Measurements from ENCODE around the gene PNKD.

Gene PNKD

GRCh38 chr2:218245214-218245613, 25.1 kb upstream of the PNKD start:
- Histone ChIP-seq H3K9me3 (ENCODE audit: insufficient read depth, low read depth, low read length) (no peaks in the 10 kb centered on the region), H3K4me1 (ENCODE audit: control insufficient read depth in 1 of 2, insufficient read depth in 2 of 2, low read length in 2 of 2) (no peaks in the 10 kb centered on the region)

DNA sequence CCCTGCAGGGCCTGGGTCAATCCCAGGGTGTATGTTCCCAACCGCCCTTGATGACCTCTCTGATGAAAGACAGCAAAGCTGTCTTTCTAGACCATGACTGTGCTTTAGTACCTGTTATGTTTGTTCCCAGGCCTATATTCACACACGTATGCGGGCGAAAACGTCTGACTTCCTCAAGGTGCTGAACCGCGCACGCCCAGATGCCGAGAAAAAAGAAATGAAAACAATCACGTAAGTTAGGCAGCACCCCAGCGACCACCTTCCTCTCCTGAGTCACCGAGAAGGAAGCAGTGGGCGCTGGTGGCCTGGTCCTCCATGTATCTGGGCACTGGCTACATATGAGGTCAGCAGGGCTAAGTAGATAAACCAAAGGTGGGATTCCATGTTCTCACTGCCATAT, 20.6 kb upstream of the PNKD start:
- Histone ChIP-seq H3K4ac (ENCODE audit: low read depth, low read length) (no peak overlapping the region), H3K23ac (ENCODE audit: low read length) (no peak overlapping the region), H3K4me2 (ENCODE audit: low read length) (no peak overlapping the region), H3K9ac (ENCODE audit: low read length) (no peak overlapping the region), H3K9me3 (ENCODE audit: insufficient read depth, low read depth, low read length) (no peaks in the 10 kb centered on the region), H3K18ac (ENCODE audit: low read length) (no peak overlapping the region), H4K91ac (ENCODE audit: low read depth, low read length) (no peak overlapping the region), H4K12ac (ENCODE audit: low read depth, low read length) (no peak overlapping the region), H3K4me1 (ENCODE audit: control insufficient read depth in 1 of 2, insufficient read depth in 2 of 2, low read length in 2 of 2) (no peaks in the 10 kb centered on the region), H3K14ac (ENCODE audit: low read length) (no peak overlapping the region), H3K27ac (ENCODE audit: low read depth, low read length) (no peak overlapping the region), H3K36me3 (ENCODE audit: control insufficient read depth in 1 of 2, insufficient read depth in 2 of 2, low read length in 2 of 2) (peaks cover 80 to 94% of the 10 kb centered on the region in 2 experiments), H2BK120ac (ENCODE audit: insufficient read depth, low read length, poor library complexity) (no peak overlapping the region), H3K79me2 (ENCODE audit: control insufficient read depth, insufficient read depth, low read length, poor library complexity) (no peaks in the 10 kb centered on the region), H3K79me1 (ENCODE audit: low read length) (no peaks in the 10 kb centered on the region), H2AFZ (ENCODE audit: insufficient read depth, low read length, poor library complexity) (no peak overlapping the region), H2BK12ac (ENCODE audit: low read length) (no peak overlapping the region), H2BK5ac (ENCODE audit: low read depth, low read length, poor library complexity) (no peak overlapping the region), H4K8ac (ENCODE audit: low read depth, low read length) (no peak overlapping the region), H3K27me3 (ENCODE audit: insufficient read depth, low read length) (no peaks in the 10 kb centered on the region), H3K4me3 (ENCODE audit: low read depth, low read length) (no peak overlapping the region), H2AK5ac (ENCODE audit: low read length) (no peak overlapping the region)
- no peak for DNase-seq
- WGBS (ENCODE audit: extremely low coverage, insufficient coverage, insufficient read length): no CpG with 5 or more reads among the region's 13 CpGs

More at GRCh38 chr2:218245214-218245613, 25.1 kb upstream of the PNKD start:
- Histone ChIP-seq H2AK5ac (ENCODE audit: low read length) (no peak overlapping the region), H4K12ac (ENCODE audit: low read depth, low read length) (no peak overlapping the region), H3K4me2 (ENCODE audit: low read length) (no peak overlapping the region), H3K79me1 (ENCODE audit: low read length) (no peaks in the 10 kb centered on the region), H4K91ac (ENCODE audit: low read depth, low read length) (no peak overlapping the region), H2AFZ (ENCODE audit: insufficient read depth, low read length, poor library complexity) (no peak overlapping the region), H4K8ac (ENCODE audit: low read depth, low read length) (no peak overlapping the region), H3K4me3 (ENCODE audit: low read depth, low read length) (no peak overlapping the region), H3K27me3 (ENCODE audit: insufficient read depth, low read length) (no peaks in the 10 kb centered on the region), H3K18ac (ENCODE audit: low read length) (no peak overlapping the region), H3K14ac (ENCODE audit: low read length) (no peak overlapping the region), H3K23ac (ENCODE audit: low read length) (no peak overlapping the region), H3K27ac (ENCODE audit: low read depth, low read length) (no peak overlapping the region), H3K79me2 (ENCODE audit: control insufficient read depth, insufficient read depth, low read length, poor library complexity) (no peaks in the 10 kb centered on the region), H3K9ac (ENCODE audit: low read length) (no peak overlapping the region), H2BK12ac (ENCODE audit: low read length) (no peak overlapping the region), H3K4ac (ENCODE audit: low read depth, low read length) (no peak overlapping the region), H2BK5ac (ENCODE audit: low read depth, low read length, poor library complexity) (no peak overlapping the region), H3K36me3 (ENCODE audit: control insufficient read depth in 1 of 2, insufficient read depth in 2 of 2, low read length in 2 of 2) (peaks cover 51 to 75% of the 10 kb centered on the region in 2 experiments), H2BK120ac (ENCODE audit: insufficient read depth, low read length, poor library complexity) (no peak overlapping the region)
- WGBS (ENCODE audit: extremely low coverage, insufficient coverage, insufficient read length): no CpG with 5 or more reads among the region's 5 CpGs
- no peak for DNase-seq

DNA sequence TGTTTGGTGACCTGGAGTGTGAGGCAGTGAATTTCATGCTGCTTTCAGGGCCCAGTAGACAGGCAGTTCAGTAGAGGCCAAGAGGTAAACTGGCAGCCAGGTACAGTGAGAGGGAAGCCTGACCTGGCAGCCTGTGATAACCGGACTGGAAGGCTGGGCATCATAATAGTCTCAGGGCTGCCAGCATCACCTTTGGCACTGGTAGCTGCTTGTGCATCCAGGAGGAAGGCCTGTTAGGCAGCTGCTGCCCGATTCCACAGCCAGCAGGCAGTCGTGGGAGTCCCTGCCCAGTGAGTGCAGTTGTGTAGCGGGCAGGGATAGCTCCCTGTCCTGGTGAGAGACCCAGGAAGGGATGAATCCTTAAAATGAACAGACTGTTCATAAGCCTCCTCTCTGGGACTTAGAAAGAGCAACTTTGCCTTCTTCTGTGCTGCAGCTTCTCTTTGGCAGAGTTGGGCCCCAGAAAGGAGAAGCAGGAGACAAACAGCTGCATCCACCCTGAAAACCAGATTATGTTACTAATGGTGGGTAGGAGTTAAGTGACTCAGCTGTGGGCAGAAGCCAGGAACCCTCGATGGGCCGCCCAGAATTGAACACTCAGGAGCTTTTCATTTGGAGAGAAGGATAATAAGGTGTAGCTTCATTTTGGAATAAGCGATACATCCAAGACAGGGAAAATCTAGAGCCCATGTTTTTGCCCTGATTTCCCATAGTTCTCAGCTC, 17.6 kb upstream of the PNKD start:
- Histone ChIP-seq H3K4me2 (ENCODE audit: low read length) (no peak overlapping the region), H3K18ac (ENCODE audit: low read length) (no peak overlapping the region), H2AFZ (ENCODE audit: insufficient read depth, low read length, poor library complexity) (no peak overlapping the region), H3K27me3 (ENCODE audit: insufficient read depth, low read length) (no peaks in the 10 kb centered on the region), H3K14ac (ENCODE audit: low read length) (no peak overlapping the region), H3K9ac (ENCODE audit: low read length) (no peak overlapping the region), H2AK5ac (ENCODE audit: low read length) (no peak overlapping the region), H4K12ac (ENCODE audit: low read depth, low read length) (no peak overlapping the region), H3K27ac (ENCODE audit: low read depth, low read length) (no peak overlapping the region), H3K4me1 (ENCODE audit: control insufficient read depth in 1 of 2, insufficient read depth in 2 of 2, low read length in 2 of 2) (peaks cover 2 to 4% of the 10 kb centered on the region in 2 experiments), H3K36me3 (ENCODE audit: control insufficient read depth in 1 of 2, insufficient read depth in 2 of 2, low read length in 2 of 2) (peaks cover 69 to 83% of the 10 kb centered on the region in 2 experiments), H3K4me3 (ENCODE audit: low read depth, low read length) (no peak overlapping the region), H3K79me2 (ENCODE audit: control insufficient read depth, insufficient read depth, low read length, poor library complexity) (no peaks in the 10 kb centered on the region), H4K8ac (ENCODE audit: low read depth, low read length) (no peak overlapping the region), H3K4ac (ENCODE audit: low read depth, low read length) (no peak overlapping the region), H2BK5ac (ENCODE audit: low read depth, low read length, poor library complexity) (no peak overlapping the region), H3K9me3 (ENCODE audit: insufficient read depth, low read depth, low read length) (no peaks in the 10 kb centered on the region), H2BK12ac (ENCODE audit: low read length) (no peak overlapping the region), H3K79me1 (ENCODE audit: low read length) (no peaks in the 10 kb centered on the region), H3K23ac (ENCODE audit: low read length) (no peak overlapping the region), H4K91ac (ENCODE audit: low read depth, low read length) (no peak overlapping the region), H2BK120ac (ENCODE audit: insufficient read depth, low read length, poor library complexity) (no peak overlapping the region)
- DNase-seq: no peak
- no CpG with 5 or more reads among the region's 7 CpGs for WGBS (ENCODE audit: extremely low coverage, insufficient coverage, insufficient read length)

GRCh38 chr2:218253232-218253625, 17.1 kb upstream of the PNKD start:
- no peaks in the 10 kb centered on the region for H3K27me3 ChIP-seq (ENCODE audit: insufficient read depth, low read length)
- no peaks in the 10 kb centered on the region for H3K79me2 ChIP-seq (ENCODE audit: control insufficient read depth, insufficient read depth, low read length, poor library complexity)
- no peak overlapping the region for H3K27ac ChIP-seq (ENCODE audit: low read depth, low read length)
- H3K4me1 ChIP-seq (ENCODE audit: control insufficient read depth in 1 of 2, insufficient read depth in 2 of 2, low read length in 2 of 2): peaks cover 2 to 4% of the 10 kb centered on the region in 2 experiments
- WGBS (ENCODE audit: extremely low coverage, insufficient coverage, insufficient read length): no CpG with 5 or more reads among the region's 5 CpGs
- H3K9ac ChIP-seq (ENCODE audit: low read length): no peak overlapping the region
- no peaks in the 10 kb centered on the region for H3K9me3 ChIP-seq (ENCODE audit: insufficient read depth, low read depth, low read length)
- H3K79me1 ChIP-seq (ENCODE audit: low read length): no peaks in the 10 kb centered on the region
- H2AFZ ChIP-seq (ENCODE audit: insufficient read depth, low read length, poor library complexity): no peak overlapping the region
- no peak overlapping the region for H2AK5ac ChIP-seq (ENCODE audit: low read length)
- no peak overlapping the region for H3K4me2 ChIP-seq (ENCODE audit: low read length)
- H3K14ac ChIP-seq (ENCODE audit: low read length): no peak overlapping the region
- no peak overlapping the region for H3K18ac ChIP-seq (ENCODE audit: low read length)
- H3K4me3 ChIP-seq (ENCODE audit: low read depth, low read length): no peak overlapping the region
- no peak overlapping the region for H2BK5ac ChIP-seq (ENCODE audit: low read depth, low read length, poor library complexity)
- no peak overlapping the region for H4K91ac ChIP-seq (ENCODE audit: low read depth, low read length)
- H2BK120ac ChIP-seq (ENCODE audit: insufficient read depth, low read length, poor library complexity): no peak overlapping the region
- H3K23ac ChIP-seq (ENCODE audit: low read length): no peak overlapping the region
- peaks cover 65 to 77% of the 10 kb centered on the region in 2 experiments for H3K36me3 ChIP-seq (ENCODE audit: control insufficient read depth in 1 of 2, insufficient read depth in 2 of 2, low read length in 2 of 2)
- DNase-seq: peak in 1 of 2 donors; percentile 35
- no peak overlapping the region for H2BK12ac ChIP-seq (ENCODE audit: low read length)
- H4K8ac ChIP-seq (ENCODE audit: low read depth, low read length): no peak overlapping the region
- H4K12ac ChIP-seq (ENCODE audit: low read depth, low read length): no peak overlapping the region
- H3K4ac ChIP-seq (ENCODE audit: low read depth, low read length): no peak overlapping the region
